ENCODE measurements around the gene SCGB1D2.

Gene SCGB1D2

DNA sequence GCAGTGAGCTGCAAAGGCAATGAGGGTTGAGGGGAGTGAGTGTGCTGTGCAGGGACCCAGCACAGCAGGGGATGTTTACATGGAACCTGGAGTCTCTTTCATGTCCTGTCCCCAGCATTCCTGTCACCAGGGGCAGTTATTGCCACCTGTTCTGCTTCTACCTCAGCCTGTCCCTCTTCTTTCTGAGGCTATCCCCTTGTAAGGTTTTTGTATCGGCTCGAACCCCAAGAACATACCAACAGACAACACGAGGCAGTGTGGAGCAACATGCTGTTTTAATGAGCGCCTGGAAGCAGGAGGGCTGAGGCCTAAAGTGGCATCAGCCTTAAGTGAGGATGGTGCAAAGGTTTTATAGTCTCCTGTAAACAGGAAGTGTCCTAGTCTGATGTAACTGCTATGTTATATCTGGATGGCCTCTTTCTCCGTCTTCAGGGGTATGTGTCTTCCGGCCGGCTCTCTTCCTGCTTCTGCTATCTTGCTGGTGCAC is 31.8 kb downstream of the SCGB1D2 start:
- TF ChIP-seq RAD21 (IDR thresholded peaks at IDR 0.05; ENCODE audit: low read depth) (no peak), EGR1 (IDR thresholded peaks at IDR 0.05) (no peak), TCF12 (IDR thresholded peaks at IDR 0.05; ENCODE audit: low read depth) (no peak), TAF1 (IDR thresholded peaks at IDR 0.05; ENCODE audit: low read depth) (no peak), ZBTB7A (IDR thresholded peaks at IDR 0.05; ENCODE audit: low read depth) (no peak), NFIC (IDR thresholded peaks at IDR 0.05) (no peak), TEAD4 (IDR thresholded peaks at IDR 0.05) (no peak), CEBPB (IDR thresholded peaks at IDR 0.05) (no peak), CREB1 (IDR thresholded peaks at IDR 0.05; ENCODE audit: low read depth) (no peak), EP300 (IDR thresholded peaks at IDR 0.05; ENCODE audit: borderline replicate concordance) (no peak), FOXM1 (IDR thresholded peaks at IDR 0.05; ENCODE audit: borderline replicate concordance, low read depth) (no peak)
- TF ChIP-seq, protein P1, sequence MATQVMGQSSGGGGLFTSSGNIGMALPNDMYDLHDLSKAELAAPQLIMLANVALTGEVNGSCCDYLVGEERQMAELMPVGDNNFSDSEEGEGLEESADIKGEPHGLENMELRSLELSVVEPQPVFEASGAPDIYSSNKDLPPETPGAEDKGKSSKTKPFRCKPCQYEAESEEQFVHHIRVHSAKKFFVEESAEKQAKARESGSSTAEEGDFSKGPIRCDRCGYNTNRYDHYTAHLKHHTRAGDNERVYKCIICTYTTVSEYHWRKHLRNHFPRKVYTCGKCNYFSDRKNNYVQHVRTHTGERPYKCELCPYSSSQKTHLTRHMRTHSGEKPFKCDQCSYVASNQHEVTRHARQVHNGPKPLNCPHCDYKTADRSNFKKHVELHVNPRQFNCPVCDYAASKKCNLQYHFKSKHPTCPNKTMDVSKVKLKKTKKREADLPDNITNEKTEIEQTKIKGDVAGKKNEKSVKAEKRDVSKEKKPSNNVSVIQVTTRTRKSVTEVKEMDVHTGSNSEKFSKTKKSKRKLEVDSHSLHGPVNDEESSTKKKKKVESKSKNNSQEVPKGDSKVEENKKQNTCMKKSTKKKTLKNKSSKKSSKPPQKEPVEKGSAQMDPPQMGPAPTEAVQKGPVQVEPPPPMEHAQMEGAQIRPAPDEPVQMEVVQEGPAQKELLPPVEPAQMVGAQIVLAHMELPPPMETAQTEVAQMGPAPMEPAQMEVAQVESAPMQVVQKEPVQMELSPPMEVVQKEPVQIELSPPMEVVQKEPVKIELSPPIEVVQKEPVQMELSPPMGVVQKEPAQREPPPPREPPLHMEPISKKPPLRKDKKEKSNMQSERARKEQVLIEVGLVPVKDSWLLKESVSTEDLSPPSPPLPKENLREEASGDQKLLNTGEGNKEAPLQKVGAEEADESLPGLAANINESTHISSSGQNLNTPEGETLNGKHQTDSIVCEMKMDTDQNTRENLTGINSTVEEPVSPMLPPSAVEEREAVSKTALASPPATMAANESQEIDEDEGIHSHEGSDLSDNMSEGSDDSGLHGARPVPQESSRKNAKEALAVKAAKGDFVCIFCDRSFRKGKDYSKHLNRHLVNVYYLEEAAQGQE (IDR thresholded peaks at IDR 0.05; ENCODE audit: low read depth): no peak
- TF ChIP-seq, protein P2, sequence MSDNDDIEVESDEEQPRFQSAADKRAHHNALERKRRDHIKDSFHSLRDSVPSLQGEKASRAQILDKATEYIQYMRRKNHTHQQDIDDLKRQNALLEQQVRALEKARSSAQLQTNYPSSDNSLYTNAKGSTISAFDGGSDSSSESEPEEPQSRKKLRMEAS (IDR thresholded peaks at IDR 0.05): no peak
- TF ChIP-seq, protein P3, sequence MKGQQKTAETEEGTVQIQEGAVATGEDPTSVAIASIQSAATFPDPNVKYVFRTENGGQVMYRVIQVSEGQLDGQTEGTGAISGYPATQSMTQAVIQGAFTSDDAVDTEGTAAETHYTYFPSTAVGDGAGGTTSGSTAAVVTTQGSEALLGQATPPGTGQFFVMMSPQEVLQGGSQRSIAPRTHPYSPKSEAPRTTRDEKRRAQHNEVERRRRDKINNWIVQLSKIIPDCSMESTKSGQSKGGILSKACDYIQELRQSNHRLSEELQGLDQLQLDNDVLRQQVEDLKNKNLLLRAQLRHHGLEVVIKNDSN (IDR thresholded peaks at IDR 0.05): no peak

DNA sequence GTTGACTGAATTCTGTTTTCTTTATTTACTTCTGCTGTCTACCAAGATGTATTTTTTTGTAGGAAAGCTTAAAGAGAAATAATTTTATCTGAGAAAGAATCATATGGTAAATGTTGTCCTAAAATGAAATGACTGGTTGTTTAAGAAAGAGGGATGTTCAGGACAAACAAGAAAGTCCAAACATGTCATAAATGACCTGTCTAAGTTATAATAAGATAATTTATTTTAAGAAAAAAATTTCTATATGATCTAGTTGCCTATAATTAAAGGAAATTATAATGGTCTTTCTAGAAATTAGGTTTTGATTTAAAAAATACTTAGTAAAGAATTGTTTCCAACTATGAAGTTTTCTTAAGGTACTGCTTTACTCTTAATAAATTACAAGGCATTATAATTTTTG is 38.4 kb downstream of the SCGB1D2 start:
- TF ChIP-seq FOXM1 (IDR thresholded peaks at IDR 0.05; ENCODE audit: borderline replicate concordance, low read depth) (no peak), TAF1 (IDR thresholded peaks at IDR 0.05; ENCODE audit: low read depth) (no peak), CREB1 (IDR thresholded peaks at IDR 0.05; ENCODE audit: low read depth) (no peak), RAD21 (IDR thresholded peaks at IDR 0.05; ENCODE audit: low read depth) (no peak), TCF12 (IDR thresholded peaks at IDR 0.05; ENCODE audit: low read depth) (no peak), EP300 (IDR thresholded peaks at IDR 0.05; ENCODE audit: borderline replicate concordance) (no peak), CEBPB (IDR thresholded peaks at IDR 0.05) (no peak), TEAD4 (IDR thresholded peaks at IDR 0.05) (no peak), YY1 (IDR thresholded peaks at IDR 0.05; ENCODE audit: low read depth) (no peak), EGR1 (IDR thresholded peaks at IDR 0.05) (no peak), ZBTB7A (IDR thresholded peaks at IDR 0.05; ENCODE audit: low read depth) (no peak), NFIC (IDR thresholded peaks at IDR 0.05) (no peak)
- TF ChIP-seq, protein P1 (IDR thresholded peaks at IDR 0.05; ENCODE audit: low read depth): no peak
- TF ChIP-seq, protein P3 (IDR thresholded peaks at IDR 0.05): no peak
- TF ChIP-seq, protein P2 (IDR thresholded peaks at IDR 0.05): no peak
